Naive thymus-derived CD4-positive, alpha-beta T cell (primary cell): ENCODE results near the gene NTF3. TPM values are rescaled to one million over a fixed set of nuclear protein-coding genes. Genes with fewer than 3 reads are reported as not detected.

Source experiments
- ATAC-seq: fragments of 150-1000 bp; cut with Tn5 transposase; 2 replicates; pipeline ENCODE4 v1.10.0; 2021; ENCODE audit warnings: mild to moderate bottlenecking, moderate library complexity
- CTCF ChIA-PET: fragments of 350-600 bp; sonication (Branson Sonifier 250); formaldehyde crosslinking; loops from one replicate; lab custom pipeline; 2021; ENCODE audit warnings: antibody characterized with exemption; lab: Charles Lee
- POLR2A ChIA-PET: fragments of 350-600 bp; sonication (Branson Sonifier 250); formaldehyde crosslinking; loops from one replicate; lab custom pipeline; 2021; ENCODE audit warnings: antibody characterized with exemption, inconsistent platforms; lab: Charles Lee
- DNase-seq, 9 donors: peaks; one replicate each; pipeline versions ENCODE4 v3.0.0 to v3.0.0-alpha.2; 2020 to 2022; ENCODE audit warnings: mixed read lengths in 1 of 9
- H3K27ac ChIP-seq: one replicate; pipeline ENCODE4 v1.7.0; 2013; ENCODE audit warnings: mild to moderate bottlenecking, low read depth, low read length, moderate library complexity
- H3K27me3 ChIP-seq, 2 donors: one replicate each; pipeline ENCODE4 v1.7.0; 2013; ENCODE audit warnings: low read length in 2 of 2, mild to moderate bottlenecking in 2 of 2, moderate library complexity in 2 of 2; ENCODE audit not compliant: control insufficient read depth in 2 of 2, insufficient read depth in 2 of 2
- H3K36me3 ChIP-seq, 3 experiments: 1 replicate in 2 of 3; 2 replicates in 1 of 3; pipeline ENCODE4 v1.7.0; 2013; ENCODE audit warnings: low read length in 3 of 3, mild to moderate bottlenecking in 3 of 3, moderate library complexity in 1 of 3; ENCODE audit not compliant: insufficient read depth in 3 of 3, control insufficient read depth in 2 of 3
- H3K4me1 ChIP-seq, 2 donors: one replicate each; pipeline ENCODE4 v1.7.0; 2013; ENCODE audit warnings: low read length in 2 of 2, mild to moderate bottlenecking in 2 of 2, moderate library complexity in 1 of 2; ENCODE audit not compliant: control insufficient read depth in 2 of 2, insufficient read depth in 2 of 2
- H3K4me3 ChIP-seq: 2 replicates; pipeline ENCODE4 v1.7.0; 2013; ENCODE audit warnings: mild to moderate bottlenecking, low read length
- H3K9me3 ChIP-seq, 3 experiments: 1 replicate in 2 of 3; 2 replicates in 1 of 3; pipeline ENCODE4 v1.7.0; 2013; ENCODE audit warnings: low read length in 3 of 3; ENCODE audit not compliant: control insufficient read depth in 2 of 3
- H3K27ac Mint-ChIP-seq, 9 donors: one replicate each; pipeline ENCODE4 v1.8.0; 2020 to 2022; ENCODE audit warnings: mixed read lengths in 9 of 9, mild to moderate bottlenecking in 8 of 9, moderate library complexity in 5 of 9, inconsistent platforms in 2 of 9
- H3K27me3 Mint-ChIP-seq, 5 donors: one replicate each; pipeline ENCODE4 v1.8.0; 2021 to 2022; ENCODE audit warnings: mixed read lengths in 5 of 5, mild to moderate bottlenecking in 1 of 5
- H3K36me3 Mint-ChIP-seq, 5 donors: one replicate each; pipeline ENCODE4 v1.8.0; 2020 to 2022; ENCODE audit warnings: mixed read lengths in 5 of 5, mild to moderate bottlenecking in 3 of 5, inconsistent platforms in 1 of 5
- H3K4me1 Mint-ChIP-seq, 7 donors: one replicate each; pipeline ENCODE4 v1.8.0; 2020 to 2022; ENCODE audit warnings: mixed read lengths in 7 of 7, mild to moderate bottlenecking in 3 of 7, inconsistent platforms in 1 of 7
- H3K4me3 Mint-ChIP-seq, 10 donors: one replicate each; pipeline ENCODE4 v1.8.0; 2020 to 2022; ENCODE audit warnings: mild to moderate bottlenecking in 10 of 10, mixed read lengths in 10 of 10, moderate library complexity in 6 of 10, inconsistent platforms in 2 of 10
- H3K9me3 Mint-ChIP-seq, 11 donors: one replicate each; pipeline ENCODE4 v1.8.0; 2020 to 2022; ENCODE audit warnings: mixed read lengths in 11 of 11, mild to moderate bottlenecking in 4 of 11, inconsistent platforms in 1 of 11, moderate library complexity in 1 of 11
- intact Hi-C, 2 donors: fragments of 100-400 bp; cut with micrococcal nuclease; formaldehyde crosslinking; loops; one replicate each; pipeline ENCODE4 v1.15.1; 2023
- polyA plus RNA-seq, 2 donors: library from polyadenylated mRNA; unstranded; fragments of 300-500 nt; fragmentation: Illumina TruSeq; gene quantifications; one replicate each; pipeline ENCODE4 v1.2.3, GENCODE V29; 2021
- total RNA-seq, 6 experiments: library from RNA in 5 of 6; stranded (reverse) in 5 of 6; gene quantifications; 1 replicate in 5 of 6; 2 replicates in 1 of 6; pipeline ENCODE4 v1.2.3 and lab custom pipeline; 2021 to 2026

NTF3 gene
- total and polyA plus RNA-seq, 7 experiments from 2014 or later: not detected

GRCh38 chr12:5503774-5504173 is 71.9 kb downstream of the NTF3 start:
- ATAC-seq (no peak), DNase-seq (no peak)
- no peaks in the 10 kb centered on the region for H3K36me3 ChIP-seq
- Mint-ChIP-seq H3K4me3 (no peak overlapping the region), H3K36me3 (no peaks in the 10 kb centered on the region), H3K27me3 (peaks cover 0 to 20% (median 8%) of the 10 kb centered on the region in 5 donors), H3K27ac (no peak overlapping the region), H3K9me3 (peaks cover 0 to 2% (median 0%) of the 10 kb centered on the region in 11 donors), H3K4me1 (no peaks in the 10 kb centered on the region)
- intact Hi-C loops: no loop called here
- no peak overlapping the region for H3K4me3 ChIP-seq
- no peaks in the 10 kb centered on the region for H3K27me3 ChIP-seq
- H3K9me3 ChIP-seq: no peaks in the 10 kb centered on the region
- H3K27ac ChIP-seq: no peak overlapping the region
- ChIA-PET POLR2A (no interaction called here), CTCF (no interaction called here)
- no peaks in the 10 kb centered on the region for H3K4me1 ChIP-seq

DNA sequence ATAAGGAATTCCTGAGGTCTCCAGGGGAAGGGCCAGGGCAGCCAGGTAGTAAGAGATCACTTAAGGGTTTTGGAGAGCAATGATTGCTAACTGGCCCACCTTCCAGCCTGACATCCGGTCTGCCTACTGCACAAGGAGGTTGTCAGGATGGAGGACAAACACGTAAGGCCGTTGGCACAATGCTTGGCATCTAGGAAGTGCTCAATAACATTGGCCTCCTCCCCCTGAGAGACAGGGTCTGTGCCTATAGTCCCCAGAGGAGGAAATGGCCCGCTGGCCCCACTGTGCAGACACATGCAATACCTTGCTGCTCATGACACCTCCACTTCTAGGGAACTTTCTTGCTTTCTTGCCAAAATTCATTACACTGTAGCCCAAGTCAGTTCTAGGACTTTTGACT is 73.2 kb downstream of the NTF3 start:
- Histone ChIP-seq H3K27ac (no peak overlapping the region), H3K4me1 (no peaks in the 10 kb centered on the region), H3K4me3 (no peak overlapping the region), H3K36me3 (no peaks in the 10 kb centered on the region), H3K9me3 (no peaks in the 10 kb centered on the region), H3K27me3 (no peaks in the 10 kb centered on the region)
- intact Hi-C loops: no loop called here
- Mint-ChIP-seq H3K27ac (no peak overlapping the region), H3K4me1 (no peaks in the 10 kb centered on the region), H3K4me3 (no peak overlapping the region), H3K27me3 (peaks cover 0 to 14% (median 7%) of the 10 kb centered on the region in 5 donors), H3K9me3 (peaks cover 0 to 2% (median 0%) of the 10 kb centered on the region in 11 donors), H3K36me3 (no peaks in the 10 kb centered on the region)
- DNase-seq (no peak), ATAC-seq (no peak)
- CTCF ChIA-PET: no interaction called here
- POLR2A ChIA-PET: no interaction called here

GRCh38 chr12:5505751-5506150 is 73.8 kb downstream of the NTF3 start:
- no peaks in the 10 kb centered on the region for H3K4me1 Mint-ChIP-seq
- H3K27me3 ChIP-seq: no peaks in the 10 kb centered on the region
- ATAC-seq: no peak
- no peak overlapping the region for H3K4me3 Mint-ChIP-seq
- no peaks in the 10 kb centered on the region for H3K36me3 Mint-ChIP-seq
- ChIA-PET CTCF (no interaction called here), POLR2A (no interaction called here)
- H3K4me3 ChIP-seq: no peak overlapping the region
- no peak for DNase-seq
- no peaks in the 10 kb centered on the region for H3K36me3 ChIP-seq
- peaks cover 2 to 17% (median 4%) of the 10 kb centered on the region in 5 donors for H3K27me3 Mint-ChIP-seq
- H3K9me3 ChIP-seq: no peaks in the 10 kb centered on the region
- H3K27ac Mint-ChIP-seq: no peak overlapping the region
- H3K9me3 Mint-ChIP-seq: peaks cover 0 to 2% (median 0%) of the 10 kb centered on the region in 11 donors
- no peak overlapping the region for H3K27ac ChIP-seq
- H3K4me1 ChIP-seq: no peaks in the 10 kb centered on the region
- intact Hi-C loops: no loop called here

DNA sequence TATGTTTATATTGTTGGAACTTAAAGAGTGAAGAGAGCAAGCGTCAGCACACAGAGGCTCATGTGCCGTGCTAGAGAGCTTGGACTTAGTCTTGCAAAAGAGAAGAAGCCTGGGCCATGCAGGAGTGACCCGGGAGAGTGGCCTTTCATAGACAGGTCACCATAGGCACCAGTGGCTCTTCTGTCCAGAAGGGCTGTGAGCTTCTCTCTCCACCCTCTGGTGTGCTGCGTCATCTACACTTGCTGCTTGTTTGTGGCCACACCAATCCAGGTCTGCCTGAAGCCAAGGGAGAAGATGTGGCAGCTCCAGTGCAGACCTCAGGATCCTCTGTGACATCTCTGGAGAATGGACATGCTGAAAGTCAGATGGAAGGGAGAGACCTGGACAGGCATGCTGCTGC is 74.4 kb downstream of the NTF3 start:
- intact Hi-C loops: no loop called here
- no peaks in the 10 kb centered on the region for H3K27me3 ChIP-seq
- Mint-ChIP-seq H3K27me3 (peaks cover 4 to 23% (median 9%) of the 10 kb centered on the region in 5 donors), H3K4me1 (peaks cover 0 to 5% (median 0%) of the 10 kb centered on the region in 7 donors), H3K27ac (no peak overlapping the region), H3K4me3 (no peak overlapping the region), H3K9me3 (peaks cover 0 to 2% (median 0%) of the 10 kb centered on the region in 11 donors), H3K36me3 (no peaks in the 10 kb centered on the region)
- DNase-seq (no peak), ATAC-seq (no peak)
- CTCF ChIA-PET: no interaction called here
- no peaks in the 10 kb centered on the region for H3K4me1 ChIP-seq
- H3K36me3 ChIP-seq: no peaks in the 10 kb centered on the region
- no peaks in the 10 kb centered on the region for H3K9me3 ChIP-seq
- POLR2A ChIA-PET: no interaction called here
- H3K4me3 ChIP-seq: no peak overlapping the region
- no peak overlapping the region for H3K27ac ChIP-seq

- Histone ChIP-seq H3K27ac (no peak overlapping the region), H3K27me3 (no peaks in the 10 kb centered on the region), H3K4me3 (no peak overlapping the region), H3K9me3 (no peaks in the 10 kb centered on the region), H3K36me3 (no peaks in the 10 kb centered on the region), H3K4me1 (no peaks in the 10 kb centered on the region)
- CTCF ChIA-PET: no interaction called here
- no peak overlapping the region for H3K4me3 Mint-ChIP-seq
- no peaks in the 10 kb centered on the region for H3K36me3 Mint-ChIP-seq
- no peak overlapping the region for H3K27ac Mint-ChIP-seq
- POLR2A ChIA-PET: no interaction called here
- H3K4me1 Mint-ChIP-seq: peaks cover 0 to 5% (median 0%) of the 10 kb centered on the region in 7 donors
- peaks cover 4 to 25% (median 9%) of the 10 kb centered on the region in 5 donors for H3K27me3 Mint-ChIP-seq
- no peak for DNase-seq
- H3K9me3 Mint-ChIP-seq: peaks cover 0 to 2% (median 0%) of the 10 kb centered on the region in 11 donors
- intact Hi-C loops: no loop called here
- ATAC-seq: no peak
Measured at GRCh38 chr12:5506821-5507231, 74.9 kb downstream of the NTF3 start.

DNA sequence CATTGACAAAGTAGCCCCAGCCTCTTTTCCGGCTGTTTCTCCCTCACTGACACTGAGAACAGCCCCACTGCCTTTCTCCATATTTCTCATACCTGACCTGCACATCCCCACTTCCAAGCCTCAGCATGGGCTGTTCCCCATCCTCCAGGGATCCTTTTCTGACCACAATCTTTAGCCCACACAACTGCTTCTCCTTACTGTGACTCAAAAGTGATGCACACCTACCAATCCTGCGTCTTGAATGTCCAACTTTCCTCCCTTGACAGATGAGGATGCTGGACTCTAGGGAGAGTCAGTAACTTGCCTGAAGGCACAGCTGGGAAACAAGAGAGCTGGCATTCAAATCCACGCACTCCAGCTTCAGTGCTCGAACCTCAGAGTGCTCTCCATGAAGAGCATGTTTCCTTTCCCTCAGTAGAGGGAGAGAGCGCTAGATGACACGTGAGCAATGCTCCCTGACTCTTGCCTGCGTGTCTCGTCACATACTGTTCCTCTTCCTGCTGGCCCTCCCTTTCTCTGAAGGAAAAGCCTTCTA is 75.6 kb downstream of the NTF3 start:
- H3K36me3 ChIP-seq: no peaks in the 10 kb centered on the region
- no peak overlapping the region for H3K4me3 Mint-ChIP-seq
- peaks cover 0 to 5% (median 0%) of the 10 kb centered on the region in 7 donors for H3K4me1 Mint-ChIP-seq
- intact Hi-C loops: no loop called here
- no peaks in the 10 kb centered on the region for H3K36me3 Mint-ChIP-seq
- no peak overlapping the region for H3K27ac Mint-ChIP-seq
- POLR2A ChIA-PET: no interaction called here
- peaks cover 4 to 25% (median 9%) of the 10 kb centered on the region in 5 donors for H3K27me3 Mint-ChIP-seq
- H3K4me3 ChIP-seq: no peak overlapping the region
- H3K27ac ChIP-seq: no peak overlapping the region
- no peaks in the 10 kb centered on the region for H3K9me3 ChIP-seq
- ATAC-seq (no peak), DNase-seq (no peak)
- H3K27me3 ChIP-seq: no peaks in the 10 kb centered on the region
- CTCF ChIA-PET: no interaction called here
- peaks cover 0 to 2% (median 0%) of the 10 kb centered on the region in 11 donors for H3K9me3 Mint-ChIP-seq
- H3K4me1 ChIP-seq: no peaks in the 10 kb centered on the region

- intact Hi-C loops: no loop called here
- no peaks in the 10 kb centered on the region for H3K36me3 Mint-ChIP-seq
- no peaks in the 10 kb centered on the region for H3K36me3 ChIP-seq
- no peak overlapping the region for H3K27ac Mint-ChIP-seq
- H3K27me3 Mint-ChIP-seq: peaks cover 8 to 26% (median 9%) of the 10 kb centered on the region in 5 donors
- DNase-seq (no peak), ATAC-seq (no peak)
- peaks cover 0 to 5% (median 0%) of the 10 kb centered on the region in 7 donors for H3K4me1 Mint-ChIP-seq
- H3K27ac ChIP-seq: no peak overlapping the region
- H3K9me3 Mint-ChIP-seq: no peaks in the 10 kb centered on the region
- no peaks in the 10 kb centered on the region for H3K9me3 ChIP-seq
- POLR2A ChIA-PET: no interaction called here
- H3K27me3 ChIP-seq: no peaks in the 10 kb centered on the region
- H3K4me1 ChIP-seq: no peaks in the 10 kb centered on the region
- CTCF ChIA-PET: no interaction called here
- no peak overlapping the region for H3K4me3 ChIP-seq
- H3K4me3 Mint-ChIP-seq: no peak overlapping the region
Measured at GRCh38 chr12:5507944-5508343, 76.0 kb downstream of the NTF3 start.
